NCI-H82 (cell line): ENCODE data around the gene FOXRED1.
A peak's percentile ranks its signal among the peaks of the same experiment; 100 is the strongest.
"Not testable (repeated sequence)": the region's sequence is repeated elsewhere in the genome, so short reads cannot be mapped to it uniquely, and the experiment has no call there.

Experiments used
- DNase-seq: peaks from one replicate; lab custom pipeline; 2025; lab: John Stamatoyannopoulos, UW

FOXRED1 gene

DNA sequence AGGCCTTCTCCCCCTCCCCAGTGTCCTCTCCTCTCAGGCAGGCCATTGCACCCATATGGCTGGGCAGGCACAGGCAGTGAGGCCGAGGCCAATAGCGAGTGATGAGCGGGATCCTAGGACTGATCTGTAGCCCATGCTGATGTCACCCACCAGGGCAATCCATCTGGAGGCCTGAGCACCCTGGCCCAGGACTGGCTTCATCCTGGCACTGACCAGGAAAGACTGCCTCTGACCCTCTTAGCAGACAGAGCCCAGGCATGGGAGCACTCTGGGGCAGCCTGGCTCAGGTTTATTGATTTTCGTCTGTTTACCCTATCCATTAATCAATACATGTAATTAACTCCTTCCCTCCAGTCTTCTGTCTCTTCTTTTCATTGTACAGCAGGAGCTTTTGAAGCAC, 8.8 kb downstream of the FOXRED1 start:
- DNase-seq, result no peak

DNA sequence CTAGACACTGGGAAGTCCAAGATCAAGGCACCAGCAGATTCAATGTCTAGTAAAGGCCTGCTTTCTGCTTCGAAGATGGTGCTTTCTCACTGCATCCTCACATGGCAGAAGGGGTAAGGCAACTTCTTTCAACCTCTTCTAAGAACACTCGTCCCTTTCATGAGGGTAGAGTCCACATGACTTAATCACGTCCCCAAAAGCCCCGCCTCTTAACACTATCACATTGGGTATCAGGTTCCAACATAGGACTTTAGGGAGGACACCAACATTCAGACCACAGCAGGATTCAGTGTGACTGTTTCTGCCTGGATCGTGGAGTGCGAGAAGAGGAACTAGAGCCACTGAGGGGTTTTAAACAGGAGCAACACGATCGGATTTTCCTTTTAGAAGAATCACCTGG, 10.2 kb downstream of the FOXRED1 start:
- no peak for DNase-seq

- DNase-seq, result no peak
Observed at GRCh38 chr11:126280595-126280994, 11.6 kb downstream of the FOXRED1 start.

DNA sequence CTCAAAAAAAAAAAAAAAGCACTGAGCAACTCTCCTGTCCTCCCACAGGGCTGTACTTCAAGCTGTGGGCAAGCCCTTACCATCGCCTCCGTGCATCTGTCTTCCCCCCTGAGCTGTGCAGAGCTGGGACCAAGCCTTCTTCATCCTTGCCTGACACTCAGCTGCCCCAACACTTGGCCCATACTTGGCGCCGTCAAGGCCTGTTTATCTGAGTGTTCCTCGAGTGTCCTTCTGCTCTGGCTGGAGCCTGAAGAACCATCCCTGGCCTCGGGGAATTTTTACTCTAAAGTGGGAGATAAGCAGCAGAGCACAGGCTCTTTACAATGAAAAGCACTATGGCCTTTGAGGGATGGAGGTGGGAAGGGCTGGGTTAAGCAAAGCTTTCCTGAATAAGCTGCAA, 12.3 kb downstream of the FOXRED1 start:
- DNase-seq, result no peak

- DNase-seq, result no peak
Observed at GRCh38 chr11:126281666-126282175, 12.8 kb downstream of the FOXRED1 start.

GRCh38 chr11:126282361-126282735, 13.4 kb downstream of the FOXRED1 start:
- DNase-seq, result peak; percentile 35

- DNase-seq, result peak; percentile 57
Observed at GRCh38 chr11:126282736-126283591, 14.0 kb downstream of the FOXRED1 start, which contains the start of gene TIRAP. TSS of gene TIRAP (plus strand) at chr11:126283093. CDS start at chr11:126290895, 7,802 bp downstream.

DNA sequence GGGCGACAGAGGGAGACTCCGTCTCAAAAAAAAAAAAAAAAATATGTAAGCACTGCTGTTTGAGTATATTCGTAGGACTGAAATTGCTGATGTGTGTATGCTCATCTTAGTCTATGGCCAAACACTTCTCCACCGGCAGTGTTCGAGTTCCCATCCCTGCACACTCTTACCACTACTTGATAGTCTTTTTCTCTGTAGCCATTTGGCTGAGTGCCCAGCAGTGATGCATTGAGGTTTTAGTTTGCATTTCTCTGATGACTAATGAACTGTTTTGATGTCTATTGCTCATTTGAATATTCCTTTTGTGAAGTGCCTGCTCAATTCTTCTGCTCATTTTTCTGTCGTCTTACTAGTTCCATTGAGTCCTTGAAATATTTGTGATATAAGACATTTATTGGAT, 15.9 kb downstream of the FOXRED1 start:
- peak; percentile 8 for DNase-seq

- no peak for DNase-seq
Observed at GRCh38 chr11:126288237-126288636, 19.3 kb downstream of the FOXRED1 start.

DNA sequence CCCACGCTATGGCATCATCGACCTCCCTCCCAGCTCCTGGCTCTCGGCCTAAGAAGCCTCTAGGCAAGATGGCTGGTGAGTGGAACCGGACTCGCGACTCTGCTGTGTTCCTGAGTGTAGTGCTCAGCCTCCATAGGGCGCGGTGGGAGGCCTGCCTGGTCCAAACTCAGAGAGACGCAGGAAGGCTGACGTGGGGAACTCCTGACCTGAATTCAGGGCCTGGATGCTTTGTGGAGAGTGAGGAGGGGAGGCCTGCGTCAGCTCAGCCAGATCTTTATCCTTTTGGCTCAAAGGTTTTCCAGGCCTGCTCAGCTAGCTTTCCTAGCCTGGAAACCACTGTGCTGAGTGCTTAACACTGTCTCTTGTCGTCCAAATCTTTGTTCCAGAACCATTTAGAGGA, 21.9 kb downstream of the FOXRED1 start:
- no peak for DNase-seq

- DNase-seq, result no peak
Observed at GRCh38 chr11:126293726-126294125, 24.8 kb downstream of the FOXRED1 start.

- no peak for DNase-seq
Observed at GRCh38 chr11:126297004-126297403, 28.1 kb downstream of the FOXRED1 start.

DNA sequence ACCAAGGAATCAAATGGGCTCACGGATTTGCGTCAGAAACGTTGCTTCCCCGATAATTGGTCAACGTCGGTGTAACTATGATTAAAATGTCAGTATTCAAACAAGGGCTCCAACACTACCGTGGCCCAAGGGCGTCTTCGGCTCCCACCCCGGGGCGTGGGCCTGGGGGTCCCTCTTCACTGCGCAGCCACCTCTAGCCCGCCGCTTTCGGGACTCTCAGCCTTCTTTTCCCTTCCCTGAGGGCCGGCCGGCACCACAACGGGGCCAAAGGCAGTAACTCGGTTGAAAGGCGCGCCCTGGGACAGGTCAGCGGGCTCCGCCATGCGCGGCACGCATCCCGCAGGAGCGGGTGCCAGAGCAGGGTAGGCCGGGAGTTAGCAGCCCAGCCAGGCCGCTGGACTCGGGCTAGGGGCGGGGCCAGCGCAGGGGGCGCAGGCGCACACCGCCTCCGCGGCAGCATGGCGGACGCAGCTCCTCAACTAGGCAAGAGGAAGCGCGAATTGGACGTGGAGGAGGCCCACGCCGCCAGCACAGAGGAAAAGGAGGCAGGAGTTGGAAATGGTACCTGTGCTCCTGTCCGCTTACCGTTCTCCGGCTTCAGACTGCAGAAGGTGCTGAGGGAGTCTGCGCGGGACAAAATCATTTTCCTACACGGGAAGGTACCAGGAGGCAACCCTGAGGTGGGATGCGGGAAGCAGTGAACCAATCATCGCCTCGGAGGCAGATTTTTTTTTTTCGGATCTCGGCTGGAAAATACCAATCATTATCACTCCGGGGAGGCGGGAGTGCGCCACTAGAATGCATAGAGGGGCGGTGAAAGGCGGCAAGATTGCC, 34.9 kb downstream of the FOXRED1 start, which contains the start of gene DCPS:
TSS of gene DCPS (plus strand) at position 438 of the 834 bp plus-strand sequence. CDS start at position 459, 21 bp downstream.
- DNase-seq, result peak; percentile 89

GRCh38 chr11:126304457-126305075, 35.6 kb downstream of the FOXRED1 start:
- no peak for DNase-seq

- DNase-seq, result no peak
Observed at GRCh38 chr11:126305699-126306098, 36.7 kb downstream of the FOXRED1 start.

DNA sequence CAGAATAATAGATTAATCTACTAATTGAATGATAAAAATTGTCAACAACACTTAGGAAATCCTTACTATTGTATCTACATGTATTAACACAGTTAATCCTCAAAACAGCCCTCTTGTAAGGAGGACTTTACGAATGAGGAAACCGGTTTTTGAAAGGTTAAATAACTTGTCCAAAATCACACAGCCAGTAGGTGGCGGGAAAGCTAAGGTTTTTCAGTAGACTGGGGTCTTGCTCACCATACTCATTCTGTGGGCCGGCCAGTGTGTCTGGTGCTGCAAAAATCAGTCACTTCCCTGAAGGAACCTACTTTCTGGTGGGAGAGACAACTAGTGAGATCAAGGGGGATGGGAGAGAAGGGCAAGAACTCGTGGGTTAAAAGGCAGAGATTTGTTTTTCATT, 38.8 kb downstream of the FOXRED1 start:
- peak; percentile 57 for DNase-seq

DNA sequence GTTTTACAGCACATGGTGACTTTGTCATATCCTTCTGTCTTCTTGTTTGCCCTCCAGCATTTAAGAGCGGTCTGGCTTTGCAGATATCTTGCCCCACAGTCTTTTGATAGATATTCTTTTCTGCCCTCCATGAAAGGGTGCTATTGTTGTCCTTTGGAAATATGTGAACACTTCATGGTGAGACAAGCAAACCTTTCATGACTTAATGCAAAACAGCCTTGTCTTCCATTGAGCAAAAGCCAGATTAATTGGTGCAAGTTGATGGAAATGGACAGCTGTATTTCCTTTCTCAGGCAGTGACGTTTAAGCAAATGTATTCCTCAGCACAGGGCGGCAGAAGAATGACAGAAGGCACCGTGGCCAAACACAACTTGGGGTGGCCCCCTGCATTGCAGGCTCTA, 39.3 kb downstream of the FOXRED1 start:
- DNase-seq, result no peak

DNA sequence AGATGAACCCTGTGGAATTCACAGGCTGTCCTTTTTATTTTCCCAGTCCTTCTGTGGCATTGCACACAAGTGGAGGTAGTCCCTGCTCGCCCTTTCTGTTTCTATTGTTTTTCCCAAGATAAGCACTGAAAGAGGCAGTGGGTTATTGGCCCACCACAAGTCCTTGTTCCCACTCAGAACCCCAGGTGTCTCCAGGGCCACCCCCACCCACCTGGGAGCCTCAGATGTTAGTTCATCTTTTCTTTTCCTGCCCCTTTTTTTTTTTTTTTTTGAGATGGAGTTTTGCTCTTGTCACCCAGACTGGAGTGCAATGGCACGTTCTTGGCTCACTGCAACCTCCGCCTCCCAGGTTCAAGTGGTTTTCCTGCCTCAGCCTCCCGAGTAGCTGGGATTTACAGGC, 39.8 kb downstream of the FOXRED1 start:
- DNase-seq, result not testable (repeated sequence)

GRCh38 chr11:126310200-126310991, 41.4 kb downstream of the FOXRED1 start:
- peak; percentile 81 for DNase-seq

- DNase-seq, result no peak
Observed at GRCh38 chr11:126310992-126311310, 42.0 kb downstream of the FOXRED1 start.
